HepG2 (cell line): ENCODE results near the gene CORO7. TPM values are rescaled to one million over a fixed set of nuclear protein-coding genes. Genes with fewer than 3 reads are reported as not detected.
A peak's percentile ranks its signal among the peaks of the same experiment; 100 is the strongest.

Experiments used
- AHDC1 ChIP-seq: sonication (generic); formaldehyde crosslinking; IDR thresholded peaks from 2 replicates; pipeline ENCODE4 v1.5.1; 2020; ENCODE audit warnings: mild to moderate bottlenecking, missing genetic modification reagents, borderline replicate concordance
- DMTF1 ChIP-seq: sonication (generic); formaldehyde crosslinking; IDR thresholded peaks from 2 replicates; pipeline ENCODE4 v1.4.0; 2020; ENCODE audit warnings: mild to moderate bottlenecking, missing genetic modification reagents
- DRAP1 ChIP-seq: IDR thresholded peaks from 2 replicates; pipeline ENCODE4 v1.6.1; 2016; ENCODE audit warnings: missing genetic modification reagents, missing compliant biosample characterization
- FOXC1 ChIP-seq: sonication (generic); formaldehyde crosslinking; IDR thresholded peaks from 2 replicates; pipeline ENCODE4 v1.8.0; 2022; ENCODE audit warnings: mild to moderate bottlenecking, missing genetic modification reagents, borderline replicate concordance
- HNF1B ChIP-seq: sonication (generic); formaldehyde crosslinking; IDR thresholded peaks from 2 replicates; pipeline ENCODE4 v1.5.1; 2020; ENCODE audit warnings: mild to moderate bottlenecking, moderate library complexity, missing genetic modification reagents
- NR2C2 ChIP-seq: sonication (generic); formaldehyde crosslinking; IDR thresholded peaks from 2 replicates; pipeline ENCODE4 v1.4.0; 2020; ENCODE audit warnings: missing genetic modification reagents, mild to moderate bottlenecking, moderate library complexity, borderline replicate concordance
- THRA ChIP-seq: sonication (generic); formaldehyde crosslinking; IDR thresholded peaks from 2 replicates; pipeline ENCODE4 v1.4.0; 2020; ENCODE audit warnings: missing genetic modification reagents, borderline replicate concordance
- TOPORS ChIP-seq: sonication (generic); formaldehyde crosslinking; IDR thresholded peaks from 2 replicates; pipeline ENCODE4 v1.8.0; 2023; ENCODE audit warnings: mild to moderate bottlenecking, missing genetic modification reagents
- U2AF1 ChIP-seq: fragments of 200-400 bp; formaldehyde crosslinking; optimal IDR thresholded peaks from 2 replicates; pipeline ENCODE3; 2017; ENCODE audit warnings: mild to moderate bottlenecking, low read depth, low read length
- YEATS2 ChIP-seq: sonication (generic); formaldehyde crosslinking; IDR thresholded peaks from 2 replicates; pipeline ENCODE4 v1.4.0; 2020; ENCODE audit warnings: missing genetic modification reagents, borderline replicate concordance
- ZBTB1 ChIP-seq: sonication (generic); formaldehyde crosslinking; IDR thresholded peaks from 2 replicates; pipeline ENCODE4 v1.4.0; 2020; ENCODE audit warnings: missing genetic modification reagents, borderline replicate concordance
- ZNF143 ChIP-seq: sonication (generic); formaldehyde crosslinking; IDR thresholded peaks from 2 replicates; pipeline ENCODE4 v1.4.0; 2020; ENCODE audit warnings: missing genetic modification reagents
- ZNF556 ChIP-seq: sonication (generic); formaldehyde crosslinking; IDR thresholded peaks from 2 replicates; pipeline ENCODE4 v1.4.0; 2020; ENCODE audit warnings: mild to moderate bottlenecking, missing genetic modification reagents, borderline replicate concordance
- ZNF562 ChIP-seq: sonication (generic); formaldehyde crosslinking; IDR thresholded peaks from 2 replicates; pipeline ENCODE4 v1.8.0; 2022; ENCODE audit warnings: missing genetic modification reagents, borderline replicate concordance
- ZNF572 ChIP-seq: sonication (generic); formaldehyde crosslinking; IDR thresholded peaks from 2 replicates; pipeline ENCODE4 v1.5.1; 2020; ENCODE audit warnings: mild to moderate bottlenecking, missing genetic modification reagents
- ZNF781 ChIP-seq: sonication (generic); formaldehyde crosslinking; IDR thresholded peaks from 2 replicates; pipeline ENCODE4 v1.5.1; 2020; ENCODE audit warnings: borderline replicate concordance, mild to moderate bottlenecking, missing genetic modification reagents; ENCODE audit errors: not compliant biosample characterization
- polyA plus RNA-seq, 8 experiments: library from polyadenylated mRNA; depleted of rRNA in 3 of 8; stranded (reverse) in 7 of 8; unstranded in 1 of 8; fragments of >200 nt; fragmentation: Illumina TruSeq in 4 of 8; extraction: Trizol in 4 of 8; gene quantifications; 2 replicates each; pipeline versions ENCODE4 v1.2.1 to v1.2.3, GENCODE V29; 2011 to 2016; ENCODE audit warnings: low read depth in 4 of 8, missing spikeins in 1 of 8, mixed read lengths in 1 of 8; ENCODE audit not compliant: insufficient read depth in 1 of 8
- total RNA-seq, 5 experiments: library from RNA; depleted of rRNA; stranded (reverse); fragments of >200 nt; fragmentation: Illumina TruSeq; extraction: Trizol; gene quantifications; 2 replicates each; pipeline ENCODE4 v1.2.3, GENCODE V29; 2016; ENCODE audit warnings: low read depth in 1 of 5

CORO7 gene
- total and polyA plus RNA-seq, 2 of the 13 experiments (the other 11 are each of a cell fraction or from before 2014, with no cell fraction given) = 9.9 to 14.3 TPM

- TF ChIP-seq THRA (CRISPR knock-in tag) (peak; percentile 42; the same call in 1 of the 2 replicates), ZBTB1 (CRISPR knock-in tag) (no peak), YEATS2 (CRISPR knock-in tag) (no peak), HNF1B (CRISPR knock-in tag) (peak; percentile 82), AHDC1 (CRISPR knock-in tag) (peak; percentile 53; the same call in 1 of the 2 replicates), FOXC1 (peak; percentile 81), NR2C2 (CRISPR knock-in tag) (peak; percentile 91), ZNF572 (0 out of 2 replicates have a peak, but pooled peaks have one; percentile 76), ZNF143 (CRISPR knock-in tag) (no peak), TOPORS (peak; percentile 52; the same call in 1 of the 2 replicates), DMTF1 (CRISPR knock-in tag) (no peak), DRAP1 (CRISPR knock-in tag) (peak; percentile 2; the same call in 1 of the 2 replicates), ZNF556 (peak; percentile 85; the same call in 1 of the 2 replicates), ZNF562 (CRISPR knock-in tag) (no peak), U2AF1 (no peak), ZNF781 (peak; percentile 57)
Observed at GRCh38 chr16:4426021-4426684, 9.8 kb upstream of the CORO7 start (continued).
